Activated CD4-positive, alpha-beta memory T cell treated with anti-CD3 and anti-CD28 coated beads, Interleukin-2, amount 10 ng/mL, durations not matched to agents 7 days and 5 days (primary cell): ENCODE measurements around the gene TLE4. TPM values are rescaled to one million over a fixed set of nuclear protein-coding genes. Genes with fewer than 3 reads are reported as not detected.
"Not testable (repeated sequence)": the region's sequence is repeated elsewhere in the genome, so short reads cannot be mapped to it uniquely, and the experiment has no call there.

ENCODE experiments used
- CTCF ChIA-PET: fragments of 350-600 bp; sonication (Branson Sonifier 250); formaldehyde crosslinking; loops from one replicate; lab custom pipeline; 2021; ENCODE audit warnings: antibody characterized with exemption, inconsistent platforms; lab: Charles Lee
- POLR2A ChIA-PET: fragments of 350-600 bp; sonication (Branson Sonifier 250); formaldehyde crosslinking; loops from one replicate; lab custom pipeline; 2021; ENCODE audit warnings: antibody characterized with exemption; lab: Charles Lee
- DNase-seq: peaks from one replicate; pipeline ENCODE4 v3.0.0-alpha.2; 2020
- H3K27ac Mint-ChIP-seq: one replicate; pipeline ENCODE4 v1.8.0; 2021; ENCODE audit warnings: mild to moderate bottlenecking, mixed read lengths
- H3K27me3 Mint-ChIP-seq: one replicate; pipeline ENCODE4 v1.8.0; 2021; ENCODE audit warnings: mixed read lengths
- H3K36me3 Mint-ChIP-seq: one replicate; pipeline ENCODE4 v1.8.0; 2021; ENCODE audit warnings: low read depth, mixed read lengths
- H3K4me1 Mint-ChIP-seq: one replicate; pipeline ENCODE4 v1.8.0; 2021; ENCODE audit warnings: mixed read lengths
- H3K4me3 Mint-ChIP-seq: one replicate; pipeline ENCODE4 v1.8.0; 2021; ENCODE audit warnings: mild to moderate bottlenecking, mixed read lengths
- H3K9me3 Mint-ChIP-seq: one replicate; pipeline ENCODE4 v1.8.0; 2021; ENCODE audit warnings: mixed read lengths
- total RNA-seq, 2 experiments: library from RNA; stranded (reverse); gene quantifications; one replicate each; pipeline ENCODE4 v1.2.3, GENCODE V29; 2021

TLE4 gene
- total RNA-seq, 2 experiments from 2014 or later: 33.3 to 38.3 TPM

- Mint-ChIP-seq H3K36me3 (peaks cover 47% of the 10 kb centered on the region), H3K4me1 (no peaks in the 10 kb centered on the region), H3K27me3 (no peaks in the 10 kb centered on the region), H3K9me3 (no peaks in the 10 kb centered on the region), H3K27ac (no peak overlapping the region), H3K4me3 (no peak overlapping the region)
- DNase-seq: no peak
- CTCF ChIA-PET: no interaction called here
- POLR2A ChIA-PET: no interaction called here
These were observed 148.2 kb downstream of the TLE4 start for GRCh38 chr9:79719989-79720388.

- no peak overlapping the region for H3K27ac Mint-ChIP-seq
- DNase-seq: peak; percentile 20
- H3K4me3 Mint-ChIP-seq: no peak overlapping the region
- H3K27me3 Mint-ChIP-seq: no peaks in the 10 kb centered on the region
- ChIA-PET POLR2A (no interaction called here), CTCF (interaction anchor here (1.2 kb wide), 1 partner anchor 160 kb away, joined by 3 read pairs; the partner anchor contains the start of gene TLE4)
- peaks cover 12% of the 10 kb centered on the region for H3K4me1 Mint-ChIP-seq
- H3K9me3 Mint-ChIP-seq: peaks cover 5% of the 10 kb centered on the region
- H3K36me3 Mint-ChIP-seq: peaks cover 24% of the 10 kb centered on the region
These were observed 159.6 kb downstream of the TLE4 start for GRCh38 chr9:79731171-79731890.

GRCh38 chr9:79735023-79735779, 163.4 kb downstream of the TLE4 start:
- Mint-ChIP-seq H3K27me3 (no peaks in the 10 kb centered on the region), H3K36me3 (peaks cover 7% of the 10 kb centered on the region), H3K9me3 (peaks cover 5% of the 10 kb centered on the region), H3K4me3 (no peak overlapping the region), H3K4me1 (peaks cover 6% of the 10 kb centered on the region), H3K27ac (no peak overlapping the region)
- CTCF ChIA-PET: interaction anchor here (0.7 kb wide), 1 partner anchor 42 kb away, joined by 3 read pairs; no protein-coding TSS in a partner anchor
- DNase-seq: no peak
- POLR2A ChIA-PET: no interaction called here

GRCh38 chr9:79736051-79736450, 164.3 kb downstream of the TLE4 start:
- Mint-ChIP-seq H3K36me3 (peaks cover 6% of the 10 kb centered on the region), H3K9me3 (peaks cover 5% of the 10 kb centered on the region), H3K4me3 (no peak overlapping the region), H3K27me3 (no peaks in the 10 kb centered on the region), H3K4me1 (peaks cover 5% of the 10 kb centered on the region), H3K27ac (no peak overlapping the region)
- ChIA-PET CTCF (no interaction called here), POLR2A (no interaction called here)
- no peak for DNase-seq

- H3K4me3 Mint-ChIP-seq: no peak overlapping the region
- H3K27me3 Mint-ChIP-seq: peaks cover 3% of the 10 kb centered on the region
- no peak for DNase-seq
- H3K36me3 Mint-ChIP-seq: no peaks in the 10 kb centered on the region
- no peaks in the 10 kb centered on the region for H3K4me1 Mint-ChIP-seq
- H3K9me3 Mint-ChIP-seq: no peaks in the 10 kb centered on the region
- POLR2A ChIA-PET: interaction anchor here (0.6 kb wide), 1 partner anchor 1853 kb away, joined by 3 read pairs; no protein-coding TSS in a partner anchor
- no peak overlapping the region for H3K27ac Mint-ChIP-seq
- CTCF ChIA-PET: no interaction called here
These were observed 169.6 kb downstream of the TLE4 start for GRCh38 chr9:79741381-79741780.

GRCh38 chr9:79742110-79742721, 170.5 kb downstream of the TLE4 start:
- Mint-ChIP-seq H3K4me1 (no peaks in the 10 kb centered on the region), H3K36me3 (no peaks in the 10 kb centered on the region), H3K27me3 (peaks cover 3% of the 10 kb centered on the region), H3K27ac (no peak overlapping the region), H3K4me3 (no peak overlapping the region), H3K9me3 (no peaks in the 10 kb centered on the region)
- POLR2A ChIA-PET: interaction anchor here (0.6 kb wide), 1 partner anchor 1852 kb away, joined by 3 read pairs; no protein-coding TSS in a partner anchor
- no peak for DNase-seq
- CTCF ChIA-PET: no interaction called here

GRCh38 chr9:79744521-79744920, 172.8 kb downstream of the TLE4 start:
- Mint-ChIP-seq H3K4me1 (no peaks in the 10 kb centered on the region), H3K4me3 (no peak overlapping the region), H3K27ac (no peak overlapping the region), H3K27me3 (peaks cover 11% of the 10 kb centered on the region), H3K9me3 (no peaks in the 10 kb centered on the region), H3K36me3 (no peaks in the 10 kb centered on the region)
- CTCF ChIA-PET: no interaction called here
- no peak for DNase-seq
- POLR2A ChIA-PET: no interaction called here

GRCh38 chr9:79745752-79746336, 174.1 kb downstream of the TLE4 start:
- CTCF ChIA-PET: no interaction called here
- H3K4me3 Mint-ChIP-seq: no peak overlapping the region
- H3K27ac Mint-ChIP-seq: no peak overlapping the region
- DNase-seq: no peak
- H3K4me1 Mint-ChIP-seq: no peaks in the 10 kb centered on the region
- no peaks in the 10 kb centered on the region for H3K9me3 Mint-ChIP-seq
- peaks cover 11% of the 10 kb centered on the region for H3K27me3 Mint-ChIP-seq
- no peaks in the 10 kb centered on the region for H3K36me3 Mint-ChIP-seq
- POLR2A ChIA-PET: no interaction called here

GRCh38 chr9:79751895-79752466, 180.2 kb downstream of the TLE4 start:
- H3K36me3 Mint-ChIP-seq, H3K27me3 Mint-ChIP-seq, H3K4me3 Mint-ChIP-seq, DNase-seq, H3K27ac Mint-ChIP-seq, CTCF ChIA-PET, POLR2A ChIA-PET, H3K4me1 Mint-ChIP-seq: not testable (repeated sequence)
- peaks cover 18% of the 10 kb centered on the region for H3K9me3 Mint-ChIP-seq

- CTCF ChIA-PET: interaction anchor here (1.5 kb wide), 1 partner anchor 151 kb away, joined by 3 read pairs; no protein-coding TSS in a partner anchor
- no peak overlapping the region for H3K4me3 Mint-ChIP-seq
These were observed 184.6 kb downstream of the TLE4 start for GRCh38 chr9:79756414-79756813.

GRCh38 chr9:79757074-79757473, 185.3 kb downstream of the TLE4 start:
- no peak for DNase-seq
- ChIA-PET CTCF (interaction anchor here (1.5 kb wide), 1 partner anchor 150 kb away, joined by 3 read pairs; no protein-coding TSS in a partner anchor), POLR2A (no interaction called here)
- H3K36me3 Mint-ChIP-seq: no peaks in the 10 kb centered on the region
- H3K4me1 Mint-ChIP-seq: peaks cover 13% of the 10 kb centered on the region
- H3K27me3 Mint-ChIP-seq: no peaks in the 10 kb centered on the region
- H3K4me3 Mint-ChIP-seq: no peak overlapping the region
- H3K27ac Mint-ChIP-seq: no peak overlapping the region
- H3K9me3 Mint-ChIP-seq: peaks cover 8% of the 10 kb centered on the region

More at GRCh38 chr9:79756414-79756813, 184.6 kb downstream of the TLE4 start:
- no peak overlapping the region for H3K27ac Mint-ChIP-seq
- H3K9me3 Mint-ChIP-seq: peaks cover 14% of the 10 kb centered on the region
- H3K36me3 Mint-ChIP-seq: no peaks in the 10 kb centered on the region
- peaks cover 13% of the 10 kb centered on the region for H3K4me1 Mint-ChIP-seq
- POLR2A ChIA-PET: no interaction called here
- DNase-seq: no peak
- no peaks in the 10 kb centered on the region for H3K27me3 Mint-ChIP-seq

GRCh38 chr9:79757881-79758669, 186.3 kb downstream of the TLE4 start:
- ChIA-PET POLR2A (no interaction called here), CTCF (no interaction called here)
- Mint-ChIP-seq H3K27ac (no peak overlapping the region), H3K9me3 (peaks cover 4% of the 10 kb centered on the region), H3K4me3 (no peak overlapping the region), H3K4me1 (peaks cover 13% of the 10 kb centered on the region), H3K27me3 (no peaks in the 10 kb centered on the region), H3K36me3 (no peaks in the 10 kb centered on the region)
- no peak for DNase-seq
